ENCODE measurements around the gene ZNF688.

ZNF688 gene

DNA sequence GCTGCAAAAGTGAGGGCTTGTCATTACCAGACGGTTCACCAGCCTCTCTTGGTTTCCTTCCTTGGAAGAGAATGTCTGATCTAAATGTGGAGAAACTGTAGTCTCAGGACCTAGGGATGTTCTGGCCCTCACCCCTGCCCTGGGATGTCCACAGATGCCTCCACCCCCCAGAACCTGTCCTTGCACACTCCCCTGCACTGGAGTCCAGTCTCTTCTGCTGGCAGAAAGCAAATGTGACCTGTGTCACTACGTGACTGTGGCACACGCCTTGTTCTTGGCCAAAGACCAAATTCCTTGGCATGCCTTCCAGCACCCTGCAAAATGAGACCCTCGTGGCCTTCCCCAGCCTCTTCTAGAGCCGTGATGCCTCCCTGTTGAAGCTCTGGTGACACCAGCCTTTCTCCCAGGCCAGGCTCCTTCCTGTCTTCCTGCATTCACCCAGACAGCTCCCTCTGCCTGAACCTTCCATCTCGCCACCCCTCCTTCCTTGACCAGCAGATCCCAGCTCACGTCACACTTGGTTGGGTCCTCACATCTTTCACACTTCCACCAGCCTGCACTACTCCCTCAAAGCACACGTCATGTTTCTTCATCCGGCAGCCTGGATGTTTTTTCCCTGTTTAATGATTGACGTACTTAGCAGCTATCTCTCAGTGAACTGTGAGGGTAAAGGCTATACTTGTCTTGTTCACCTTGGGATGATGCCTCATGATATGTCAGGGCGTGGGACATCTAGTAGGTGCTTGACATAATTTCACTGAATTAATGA is 49.5 kb downstream of the ZNF688 start:
- no peak for DNase-seq (ENCODE audit: extremely low read depth in 1 of 2, low read depth in 1 of 2)

DNA sequence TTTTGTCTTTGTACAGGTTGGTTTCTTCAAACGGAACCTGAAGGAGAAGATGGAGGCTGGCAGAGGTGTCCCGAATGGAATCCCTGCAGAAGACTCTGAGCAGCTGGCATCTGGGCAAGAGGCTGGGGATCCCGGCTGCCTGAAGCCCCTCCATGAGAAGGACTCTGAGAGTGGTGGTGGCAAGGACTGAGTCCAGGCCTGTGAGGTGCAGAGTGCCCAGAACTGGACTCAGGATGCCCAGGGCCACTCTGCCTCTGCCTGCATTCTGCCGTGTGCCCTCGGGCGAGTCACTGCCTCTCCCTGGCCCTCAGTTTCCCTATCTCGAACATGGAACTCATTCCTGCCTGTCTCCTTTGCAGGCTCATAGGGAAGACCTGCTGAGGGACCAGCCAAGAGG is 50.0 kb downstream of the ZNF688 start:
- DNase-seq (ENCODE audit: extremely low read depth in 1 of 2, low read depth in 1 of 2), result no peak
